GM23248 (cell line): Measurements from ENCODE around the gene MTUS2. TPM values are rescaled to one million over a fixed set of nuclear protein-coding genes. Genes with fewer than 3 reads are reported as not detected.

Source experiments
- DNase-seq: peaks from one replicate; pipeline ENCODE4 v3.0.0-alpha.2; 2015
- H2AFZ ChIP-seq: fragments of 200-600 bp; sonication (generic); 2 replicates; pipeline ENCODE4 v1.6.1; 2016; ENCODE audit warnings: antibody characterized with exemption
- H3F3A ChIP-seq: fragments of 200-600 bp; sonication (generic); 2 replicates; pipeline ENCODE4 v1.6.1; 2016; ENCODE audit warnings: mild to moderate bottlenecking, antibody characterized with exemption, mixed run types; ENCODE audit not compliant: insufficient read depth
- H3K27ac ChIP-seq: fragments of 200-600 bp; sonication (generic); 2 replicates; pipeline ENCODE4 v1.5.1; 2016; ENCODE audit warnings: mild to moderate bottlenecking
- H3K27me3 ChIP-seq: fragments of 200-600 bp; sonication (generic); replicated peaks from 2 replicates; pipeline ENCODE4 v1.6.1; 2016; ENCODE audit warnings: mild to moderate bottlenecking; ENCODE audit not compliant: insufficient read depth
- H3K36me3 ChIP-seq: fragments of 200-600 bp; sonication (generic); 2 replicates; pipeline ENCODE4 v1.6.1; 2016; ENCODE audit warnings: low read depth, mild to moderate bottlenecking
- H3K4me1 ChIP-seq: fragments of 200-600 bp; sonication (generic); 2 replicates; pipeline ENCODE4 v1.6.1; 2016; ENCODE audit warnings: mild to moderate bottlenecking; ENCODE audit not compliant: insufficient read depth
- H3K4me2 ChIP-seq: fragments of 200-600 bp; sonication (generic); one replicate; pipeline ENCODE4 v1.6.1; 2016; ENCODE audit warnings: mild to moderate bottlenecking; ENCODE audit not compliant: unreplicated experiment
- H3K4me3 ChIP-seq: fragments of 200-600 bp; sonication (generic); 2 replicates; pipeline ENCODE4 v1.5.1; 2016; ENCODE audit warnings: mild to moderate bottlenecking
- H3K79me2 ChIP-seq: fragments of 200-600 bp; sonication (generic); 2 replicates; pipeline ENCODE4 v1.6.1; 2016; ENCODE audit warnings: mild to moderate bottlenecking; ENCODE audit not compliant: insufficient read depth
- H3K9ac ChIP-seq: fragments of 200-600 bp; sonication (generic); 2 replicates; pipeline ENCODE4 v1.6.1; 2016; ENCODE audit warnings: mild to moderate bottlenecking
- H3K9me2 ChIP-seq: fragments of 200-600 bp; sonication (generic); 2 replicates; pipeline ENCODE4 v1.6.1; 2016; ENCODE audit warnings: mixed run types, mild to moderate bottlenecking, moderate library complexity; ENCODE audit not compliant: insufficient read depth
- H3K9me3 ChIP-seq: fragments of 200-600 bp; sonication (generic); one replicate; pipeline ENCODE4 v1.6.1; 2017; ENCODE audit warnings: low read depth
- H4K20me1 ChIP-seq: fragments of 200-600 bp; sonication (generic); 2 replicates; pipeline ENCODE4 v1.6.0; 2016; ENCODE audit not compliant: insufficient read depth
- EZH2 ChIP-seq: fragments of 200-600 bp; sonication (generic); IDR thresholded peaks from 2 replicates; pipeline ENCODE4 v1.6.1; 2018; ENCODE audit warnings: antibody characterized with exemption, mild to moderate bottlenecking; ENCODE audit not compliant: insufficient read depth, poor library complexity, severe bottlenecking
- EZH2phosphoT487 ChIP-seq: fragments of 200-600 bp; sonication (generic); IDR thresholded peaks from 2 replicates; pipeline ENCODE4 v1.6.1; 2018; ENCODE audit warnings: antibody characterized with exemption, moderate library complexity, mild to moderate bottlenecking, low read depth; ENCODE audit not compliant: insufficient read depth
- WGBS, 2 experiments: methylation state at CpG; one replicate each; pipeline ENCODE4 v1.1.6; 2015 to 2017; ENCODE audit warnings: low lambda C conversion rate in 2 of 2, low coverage in 1 of 2; ENCODE audit errors: missing lambda C conversion rate in 2 of 2; 5-methylcytosine and 5-hydroxymethylcytosine counted together
- in situ Hi-C: fragments of 300-500 bp; cut with MboI; formaldehyde crosslinking; loops from 2 replicates; pipeline ENCODE4 v1.15.0; 2020
- polyA plus RNA-seq: library from polyadenylated mRNA; unstranded; fragments of >200 nt; fragmentation: Nextera tagmentation; extraction: Ambion mirVana; gene quantifications from 2 replicates; pipeline ENCODE4 v1.2.1, GENCODE V29; 2016
- total RNA-seq: library from RNA; depleted of rRNA; stranded (reverse); fragments of >200 nt; shearing (Covaris generic); gene quantifications from 2 replicates; pipeline ENCODE4 v1.2.3, GENCODE V29; 2014

The MTUS2 gene
- total and polyA plus RNA-seq, 2 experiments from 2014 or later, result 0.43 to 0.74 TPM

GRCh38 chr13:29529754-29530153 lies 709.6 kb downstream of the MTUS2 start:
- Histone ChIP-seq H3K4me2 (no peak overlapping the region), H3K36me3 (peaks cover 72% of the 10 kb centered on the region), H3K9ac (no peak overlapping the region), H3K9me2 (no peaks in the 10 kb centered on the region), H3K27ac (no peak overlapping the region), H3K27me3 (no peaks in the 10 kb centered on the region), H3K4me3 (no peak overlapping the region), H3K4me1 (peaks cover 18% of the 10 kb centered on the region), H3K79me2 (peaks cover 100% of the 10 kb centered on the region), H3F3A (peaks cover 40% of the 10 kb centered on the region), H3K9me3 (no peaks in the 10 kb centered on the region), H2AFZ (no peak overlapping the region), H4K20me1 (no peaks in the 10 kb centered on the region)
- 86 to 87% methylated on average over 5 of the region's 5 CpGs for WGBS, 2 experiments
- no peak for TF ChIP-seq EZH2phosphoT487
- TF ChIP-seq EZH2, result no peak
- in situ Hi-C loops, result no loop called here
- no peak for DNase-seq

GRCh38 chr13:29530901-29531300 lies 710.8 kb downstream of the MTUS2 start:
- no peak overlapping the region for H3K4me2 ChIP-seq
- peaks cover 100% of the 10 kb centered on the region for H3K79me2 ChIP-seq
- H3K4me3 ChIP-seq, result no peak overlapping the region
- DNase-seq, result no peak
- H4K20me1 ChIP-seq, result no peaks in the 10 kb centered on the region
- peaks cover 37% of the 10 kb centered on the region for H3F3A ChIP-seq
- no peaks in the 10 kb centered on the region for H3K9me3 ChIP-seq
- H2AFZ ChIP-seq, result no peak overlapping the region
- no peak overlapping the region for H3K9ac ChIP-seq
- in situ Hi-C loops, result no loop called here
- peaks cover 18% of the 10 kb centered on the region for H3K4me1 ChIP-seq
- no peaks in the 10 kb centered on the region for H3K9me2 ChIP-seq
- TF ChIP-seq EZH2 (no peak), EZH2phosphoT487 (no peak)
- peaks cover 84% of the 10 kb centered on the region for H3K36me3 ChIP-seq
- WGBS, 2 experiments, result 79 to 84% methylated on average over 5 of the region's 5 CpGs
- H3K27me3 ChIP-seq, result no peaks in the 10 kb centered on the region
- peak overlapping the region; percentile 82 for H3K27ac ChIP-seq

DNA sequence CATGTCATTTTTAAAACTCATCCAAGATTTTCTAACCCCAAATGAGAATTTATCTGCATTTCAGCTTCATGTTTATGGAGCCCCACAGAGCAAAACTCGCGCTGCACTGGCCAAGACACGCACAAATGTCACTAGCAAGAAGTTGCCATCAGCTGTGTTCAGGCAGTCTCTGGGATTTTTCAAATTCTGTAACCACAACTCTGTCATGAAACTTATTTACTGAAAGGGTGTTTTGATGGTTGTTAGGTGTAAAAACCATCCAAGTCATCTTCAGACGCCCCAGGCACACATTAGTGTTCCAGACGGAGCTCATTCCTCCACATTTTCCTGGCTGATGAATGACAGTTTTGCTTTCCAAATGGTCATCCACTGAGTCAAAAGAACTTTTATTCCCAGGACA lies 712.0 kb downstream of the MTUS2 start:
- in situ Hi-C loops, result no loop called here
- no peak for TF ChIP-seq EZH2
- no peak for TF ChIP-seq EZH2phosphoT487

GRCh38 chr13:29532821-29533220 lies 712.7 kb downstream of the MTUS2 start:
- in situ Hi-C loops, result no loop called here
- Histone ChIP-seq H3K4me1 (peaks cover 18% of the 10 kb centered on the region), H3K9me3 (no peaks in the 10 kb centered on the region), H3K27ac (peak overlapping the region; percentile 82), H3K27me3 (no peaks in the 10 kb centered on the region), H3K4me3 (no peak overlapping the region), H3K4me2 (no peak overlapping the region), H3K9me2 (no peaks in the 10 kb centered on the region), H4K20me1 (no peaks in the 10 kb centered on the region), H3K36me3 (peaks cover 78% of the 10 kb centered on the region), H2AFZ (no peak overlapping the region), H3F3A (peaks cover 37% of the 10 kb centered on the region), H3K79me2 (peaks cover 100% of the 10 kb centered on the region), H3K9ac (peak overlapping the region; percentile 68)
- TF ChIP-seq EZH2 (no peak), EZH2phosphoT487 (no peak)
- peak; percentile 32 for DNase-seq
- WGBS, 2 experiments, result 84 to 86% methylated on average over 17 of the region's 17 CpGs

More for the DNA sequence above, 712.0 kb downstream of the MTUS2 start:
- peak; percentile 71 for DNase-seq
- Histone ChIP-seq H3K79me2 (peaks cover 100% of the 10 kb centered on the region), H3K9me2 (no peaks in the 10 kb centered on the region), H3K27me3 (no peaks in the 10 kb centered on the region), H3K27ac (peak overlapping the region; percentile 82), H3K9me3 (no peaks in the 10 kb centered on the region), H3K4me1 (peaks cover 18% of the 10 kb centered on the region), H3K36me3 (peaks cover 83% of the 10 kb centered on the region), H3K9ac (peak overlapping the region; percentile 68), H3K4me3 (no peak overlapping the region), H3K4me2 (no peak overlapping the region), H4K20me1 (no peaks in the 10 kb centered on the region), H3F3A (peaks cover 37% of the 10 kb centered on the region), H2AFZ (no peak overlapping the region)
- WGBS, 2 experiments, result 28 to 33% methylated on average over 5 of the region's 5 CpGs

- H3K4me1 ChIP-seq, result peaks cover 18% of the 10 kb centered on the region
- 74 to 80% methylated on average over 4 of the region's 4 CpGs for WGBS, 2 experiments
- H3K4me2 ChIP-seq, result no peak overlapping the region
- H3K9me3 ChIP-seq, result no peaks in the 10 kb centered on the region
- H3K27ac ChIP-seq, result no peak overlapping the region
- H3K9ac ChIP-seq, result no peak overlapping the region
- no peaks in the 10 kb centered on the region for H3K9me2 ChIP-seq
- no peaks in the 10 kb centered on the region for H3K27me3 ChIP-seq
- H3F3A ChIP-seq, result peaks cover 37% of the 10 kb centered on the region
- peaks cover 68% of the 10 kb centered on the region for H3K36me3 ChIP-seq
- peaks cover 100% of the 10 kb centered on the region for H3K79me2 ChIP-seq
- H4K20me1 ChIP-seq, result peaks cover 2% of the 10 kb centered on the region; the same call in 1 of the 2 replicates
- H3K4me3 ChIP-seq, result no peak overlapping the region
- no peak overlapping the region for H2AFZ ChIP-seq
- in situ Hi-C loops, result no loop called here
- no peak for DNase-seq
- TF ChIP-seq EZH2, result no peak
- no peak for TF ChIP-seq EZH2phosphoT487
These were observed 713.9 kb downstream of the MTUS2 start for GRCh38 chr13:29534083-29534482.
